Neural progenitor cell (in vitro differentiated cells): ENCODE results near the gene SFSWAP. TPM values are rescaled to one million over a fixed set of nuclear protein-coding genes. Genes with fewer than 3 reads are reported as not detected.

Source experiments
- DNase-seq: peaks from one replicate; pipeline ENCODE4 v3.0.0-alpha.2; 2016; ENCODE audit warnings: low spot score
- H2AFZ ChIP-seq: fragments of 200-600 bp; sonication (generic); replicated peaks from 2 replicates; pipeline ENCODE4 v1.6.1; 2016; ENCODE audit warnings: antibody characterized with exemption
- H3F3A ChIP-seq: fragments of 200-600 bp; sonication (generic); 2 replicates; pipeline ENCODE4 v1.6.1; 2016; ENCODE audit warnings: antibody characterized with exemption, low read depth
- H3K27ac ChIP-seq: fragments of 200-600 bp; sonication (generic); 2 replicates; pipeline ENCODE4 v1.5.1; 2016; ENCODE audit warnings: mild to moderate bottlenecking
- H3K27me3 ChIP-seq: fragments of 200-600 bp; sonication (generic); 2 replicates; pipeline ENCODE4 v1.6.1; 2016; ENCODE audit warnings: mild to moderate bottlenecking, moderate library complexity
- H3K36me3 ChIP-seq: fragments of 200-600 bp; sonication (generic); 2 replicates; pipeline ENCODE4 v1.5.1; 2016
- H3K4me1 ChIP-seq: fragments of 200-600 bp; sonication (generic); 2 replicates; pipeline ENCODE4 v1.6.1; 2016; ENCODE audit warnings: mixed run types
- H3K4me2 ChIP-seq: fragments of 200-600 bp; sonication (generic); 2 replicates; pipeline ENCODE4 v1.6.1; 2016
- H3K4me3 ChIP-seq: fragments of 200-600 bp; sonication (generic); 2 replicates; pipeline ENCODE4 v1.5.1; 2016
- H3K79me2 ChIP-seq: fragments of 200-600 bp; sonication (generic); 2 replicates; pipeline ENCODE4 v1.6.1; 2016; ENCODE audit warnings: low read depth
- H3K9ac ChIP-seq: fragments of 200-600 bp; sonication (generic); 2 replicates; pipeline ENCODE4 v1.6.1; 2016
- H3K9me3 ChIP-seq: fragments of 200-600 bp; sonication (generic); 2 replicates; pipeline ENCODE4 v1.5.1; 2016; ENCODE audit warnings: low read depth
- H4K20me1 ChIP-seq: fragments of 200-600 bp; sonication (generic); 2 replicates; pipeline ENCODE4 v1.6.1; 2016; ENCODE audit warnings: low read depth
- H3K27ac Mint-ChIP-seq: 3 replicates; pipeline ENCODE4 v1.8.0; 2021; ENCODE audit warnings: mixed read lengths
- H3K27me3 Mint-ChIP-seq: 2 replicates; pipeline ENCODE4 v1.8.0; 2022; ENCODE audit warnings: low read depth, mild to moderate bottlenecking, inconsistent platforms, moderate library complexity, mixed read lengths; ENCODE audit not compliant: insufficient read depth
- H3K36me3 Mint-ChIP-seq: 3 replicates; pipeline ENCODE4 v1.8.0; 2021; ENCODE audit warnings: mixed read lengths
- H3K4me1 Mint-ChIP-seq: 3 replicates; pipeline ENCODE4 v1.8.0; 2021; ENCODE audit warnings: mixed read lengths
- H3K4me3 Mint-ChIP-seq: 3 replicates; pipeline ENCODE4 v1.8.0; 2021; ENCODE audit warnings: mild to moderate bottlenecking, moderate library complexity, mixed read lengths
- H3K9me3 Mint-ChIP-seq: 3 replicates; pipeline ENCODE4 v1.8.0; 2020; ENCODE audit warnings: mixed read lengths
- EZH2 ChIP-seq: fragments of 200-600 bp; sonication (generic); IDR thresholded peaks from 2 replicates; pipeline ENCODE4 v1.6.1; 2017; ENCODE audit warnings: antibody characterized with exemption, mild to moderate bottlenecking, moderate library complexity
- EZH2phosphoT487 ChIP-seq: fragments of 200-600 bp; sonication (generic); IDR thresholded peaks from 2 replicates; pipeline ENCODE4 v1.6.1; 2017; ENCODE audit warnings: antibody characterized with exemption
- total RNA-seq: library from RNA; depleted of rRNA; stranded (reverse); fragments of >200 nt; gene quantifications from 2 replicates; pipeline ENCODE4 v1.2.3, GENCODE V29; 2015; ENCODE audit warnings: low replicate concordance
- TF ChIP-seq, protein P1 (sequence below): fragments of 200-600 bp; sonication (generic); IDR thresholded peaks from 2 replicates; pipeline ENCODE4 v1.5.1; 2017; ENCODE audit warnings: antibody characterized with exemption, mild to moderate bottlenecking

The SFSWAP gene
- total RNA-seq, 1 donor from 2014 or later: 37.0 TPM

DNA sequence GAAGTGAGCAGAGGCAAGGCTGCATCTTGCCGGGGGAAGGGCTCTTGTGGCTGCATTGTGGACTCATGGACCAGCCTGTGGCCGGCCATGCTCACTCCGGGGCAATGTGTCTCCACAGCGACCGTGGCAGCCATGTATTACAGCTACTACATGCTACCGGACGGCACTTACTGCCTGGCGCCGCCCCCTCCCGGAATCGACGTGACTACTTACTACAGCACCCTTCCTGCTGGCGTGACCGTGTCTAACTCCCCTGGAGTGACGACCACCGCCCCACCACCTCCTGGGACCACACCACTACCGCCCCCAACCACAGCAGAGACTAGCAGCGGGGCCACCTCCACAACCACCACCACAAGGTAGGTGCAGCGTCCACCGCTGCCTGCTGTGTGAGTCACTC is 42.1 kb downstream of the SFSWAP start:
- no peak overlapping the region for H3K27ac Mint-ChIP-seq
- H3K9ac ChIP-seq: no peak overlapping the region
- no peak overlapping the region for H3K4me3 Mint-ChIP-seq
- peaks cover 6% of the 10 kb centered on the region for H3K4me1 ChIP-seq
- H4K20me1 ChIP-seq: peaks cover 18% of the 10 kb centered on the region
- DNase-seq: no peak
- no peaks in the 10 kb centered on the region for H3K9me3 Mint-ChIP-seq
- H3K27ac ChIP-seq: no peak overlapping the region
- H2AFZ ChIP-seq: no peak overlapping the region
- H3K4me2 ChIP-seq: no peak overlapping the region
- H3K4me1 Mint-ChIP-seq: peaks cover 16% of the 10 kb centered on the region
- H3K27me3 ChIP-seq: no peaks in the 10 kb centered on the region
- H3K36me3 Mint-ChIP-seq: peaks cover 47% of the 10 kb centered on the region
- no peaks in the 10 kb centered on the region for H3K9me3 ChIP-seq
- no peaks in the 10 kb centered on the region for H3F3A ChIP-seq
- H3K36me3 ChIP-seq: no peaks in the 10 kb centered on the region
- TF ChIP-seq EZH2: no peak
- TF ChIP-seq EZH2phosphoT487: no peak
- TF ChIP-seq, protein P1, sequence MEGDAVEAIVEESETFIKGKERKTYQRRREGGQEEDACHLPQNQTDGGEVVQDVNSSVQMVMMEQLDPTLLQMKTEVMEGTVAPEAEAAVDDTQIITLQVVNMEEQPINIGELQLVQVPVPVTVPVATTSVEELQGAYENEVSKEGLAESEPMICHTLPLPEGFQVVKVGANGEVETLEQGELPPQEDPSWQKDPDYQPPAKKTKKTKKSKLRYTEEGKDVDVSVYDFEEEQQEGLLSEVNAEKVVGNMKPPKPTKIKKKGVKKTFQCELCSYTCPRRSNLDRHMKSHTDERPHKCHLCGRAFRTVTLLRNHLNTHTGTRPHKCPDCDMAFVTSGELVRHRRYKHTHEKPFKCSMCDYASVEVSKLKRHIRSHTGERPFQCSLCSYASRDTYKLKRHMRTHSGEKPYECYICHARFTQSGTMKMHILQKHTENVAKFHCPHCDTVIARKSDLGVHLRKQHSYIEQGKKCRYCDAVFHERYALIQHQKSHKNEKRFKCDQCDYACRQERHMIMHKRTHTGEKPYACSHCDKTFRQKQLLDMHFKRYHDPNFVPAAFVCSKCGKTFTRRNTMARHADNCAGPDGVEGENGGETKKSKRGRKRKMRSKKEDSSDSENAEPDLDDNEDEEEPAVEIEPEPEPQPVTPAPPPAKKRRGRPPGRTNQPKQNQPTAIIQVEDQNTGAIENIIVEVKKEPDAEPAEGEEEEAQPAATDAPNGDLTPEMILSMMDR: no peak
- H3K27me3 Mint-ChIP-seq: peaks cover 4% of the 10 kb centered on the region
- H3K79me2 ChIP-seq: peaks cover 4% of the 10 kb centered on the region
- H3K4me3 ChIP-seq: no peak overlapping the region

DNA sequence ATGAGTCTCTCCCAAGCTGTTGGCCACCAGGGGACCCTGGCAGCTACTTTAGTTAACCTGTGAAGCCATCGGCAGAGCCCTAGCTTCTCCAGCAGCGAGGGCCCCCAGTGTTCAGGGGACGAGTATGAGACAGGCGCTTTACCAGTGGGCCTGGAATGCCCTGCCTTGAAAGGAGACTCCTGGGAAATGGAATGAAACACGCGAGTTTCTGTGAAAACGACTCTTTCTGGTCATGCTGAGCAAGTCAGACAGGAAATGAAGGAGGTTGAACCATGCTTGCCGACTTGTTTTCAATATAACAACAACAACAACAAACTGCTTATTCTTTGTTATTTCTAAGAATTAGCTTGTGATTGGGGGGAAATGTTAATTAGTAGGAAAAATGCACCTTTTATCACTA is 42.9 kb downstream of the SFSWAP start:
- TF ChIP-seq EZH2phosphoT487: no peak
- TF ChIP-seq, protein P1: no peak
- no peak for TF ChIP-seq EZH2
- Histone ChIP-seq H3K27ac (no peak overlapping the region), H3K36me3 (no peaks in the 10 kb centered on the region), H3K4me2 (no peak overlapping the region), H3K27me3 (no peaks in the 10 kb centered on the region), H3K4me1 (peaks cover 6% of the 10 kb centered on the region), H2AFZ (no peak overlapping the region), H3K79me2 (peaks cover 4% of the 10 kb centered on the region), H3F3A (no peaks in the 10 kb centered on the region), H3K4me3 (no peak overlapping the region), H4K20me1 (peaks cover 18% of the 10 kb centered on the region), H3K9ac (no peak overlapping the region), H3K9me3 (no peaks in the 10 kb centered on the region)
- H3K27me3 Mint-ChIP-seq: peaks cover 4% of the 10 kb centered on the region
- H3K36me3 Mint-ChIP-seq: peaks cover 50% of the 10 kb centered on the region
- H3K27ac Mint-ChIP-seq: no peak overlapping the region
- H3K9me3 Mint-ChIP-seq: no peaks in the 10 kb centered on the region
- H3K4me3 Mint-ChIP-seq: no peak overlapping the region
- peaks cover 16% of the 10 kb centered on the region for H3K4me1 Mint-ChIP-seq
- no peak for DNase-seq

DNA sequence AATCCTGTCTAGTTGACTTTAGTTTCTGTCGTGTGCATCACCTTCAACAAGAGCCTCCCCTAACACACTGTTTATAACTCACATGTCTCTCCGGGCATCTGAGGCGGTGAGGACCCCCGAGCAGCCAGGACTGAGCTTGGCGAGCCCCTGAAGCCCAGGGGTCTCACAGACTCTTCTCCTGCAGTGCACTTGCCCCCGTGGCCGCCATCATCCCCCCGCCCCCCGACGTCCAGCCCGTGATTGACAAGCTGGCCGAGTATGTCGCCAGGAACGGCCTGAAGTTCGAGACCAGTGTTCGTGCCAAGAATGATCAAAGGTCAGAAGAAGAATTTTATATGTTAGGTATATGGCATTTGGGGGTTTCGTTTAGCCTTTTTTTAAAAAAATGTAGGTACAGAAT is 43.3 kb downstream of the SFSWAP start:
- Histone ChIP-seq H3K27me3 (no peaks in the 10 kb centered on the region), H3K79me2 (peaks cover 4% of the 10 kb centered on the region), H3K9me3 (no peaks in the 10 kb centered on the region), H3K4me3 (no peak overlapping the region), H3F3A (no peaks in the 10 kb centered on the region), H3K4me1 (peaks cover 6% of the 10 kb centered on the region), H3K27ac (no peak overlapping the region), H3K36me3 (no peaks in the 10 kb centered on the region), H3K4me2 (no peak overlapping the region), H2AFZ (no peak overlapping the region), H3K9ac (no peak overlapping the region), H4K20me1 (peaks cover 18% of the 10 kb centered on the region)
- Mint-ChIP-seq H3K4me1 (peaks cover 16% of the 10 kb centered on the region), H3K4me3 (no peak overlapping the region), H3K36me3 (peaks cover 50% of the 10 kb centered on the region), H3K27me3 (peaks cover 4% of the 10 kb centered on the region), H3K27ac (no peak overlapping the region), H3K9me3 (no peaks in the 10 kb centered on the region)
- DNase-seq: no peak
- no peak for TF ChIP-seq EZH2
- TF ChIP-seq, protein P1: no peak
- TF ChIP-seq EZH2phosphoT487: no peak
